ENCODE data around the gene HIGD1C.
A peak's percentile ranks its signal among the peaks of the same experiment; 100 is the strongest.

Gene HIGD1C

DNA sequence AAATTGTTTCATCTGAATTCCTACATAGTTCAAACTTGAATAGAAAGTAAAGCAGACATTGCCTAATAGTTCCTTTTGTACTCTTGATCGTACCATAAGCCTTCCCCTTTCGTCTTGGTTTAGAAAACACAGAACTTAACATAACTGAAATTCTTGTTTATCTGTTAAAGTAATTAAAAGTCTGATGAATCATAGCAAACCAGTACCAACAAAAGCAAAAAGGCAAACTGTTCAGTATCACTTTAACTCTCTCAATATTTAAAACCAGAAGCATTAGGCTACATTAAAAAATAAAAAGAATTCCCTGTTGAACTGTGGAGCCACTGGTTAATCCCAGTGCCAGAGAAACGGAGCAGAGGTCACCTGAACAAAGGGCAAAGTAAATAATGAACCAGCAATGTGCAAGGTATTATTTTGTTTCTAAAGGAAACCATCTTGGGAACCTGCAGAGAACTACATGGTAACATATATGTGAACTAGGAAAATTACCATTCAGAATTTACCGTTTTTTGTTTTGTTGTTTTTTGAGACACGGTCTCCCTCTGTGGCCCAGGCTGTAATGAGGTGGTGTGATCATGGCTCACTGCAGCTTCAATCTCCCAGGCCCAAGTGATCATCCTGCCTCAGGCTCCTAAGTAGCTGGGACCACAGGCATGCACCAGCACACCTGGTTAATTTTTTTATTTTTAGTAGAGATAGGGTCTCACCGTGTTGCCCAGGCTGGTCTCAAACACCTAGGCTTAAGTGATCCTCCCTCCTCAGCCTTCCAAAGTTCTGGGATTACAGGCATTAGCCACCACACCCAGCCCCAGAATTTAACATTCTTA, 17.1 kb upstream of the HIGD1C start:
- peak; percentile 18 for DNase-seq (ENCODE audit: extremely low read depth, low read depth)
- TF ChIP-seq, protein P1, sequence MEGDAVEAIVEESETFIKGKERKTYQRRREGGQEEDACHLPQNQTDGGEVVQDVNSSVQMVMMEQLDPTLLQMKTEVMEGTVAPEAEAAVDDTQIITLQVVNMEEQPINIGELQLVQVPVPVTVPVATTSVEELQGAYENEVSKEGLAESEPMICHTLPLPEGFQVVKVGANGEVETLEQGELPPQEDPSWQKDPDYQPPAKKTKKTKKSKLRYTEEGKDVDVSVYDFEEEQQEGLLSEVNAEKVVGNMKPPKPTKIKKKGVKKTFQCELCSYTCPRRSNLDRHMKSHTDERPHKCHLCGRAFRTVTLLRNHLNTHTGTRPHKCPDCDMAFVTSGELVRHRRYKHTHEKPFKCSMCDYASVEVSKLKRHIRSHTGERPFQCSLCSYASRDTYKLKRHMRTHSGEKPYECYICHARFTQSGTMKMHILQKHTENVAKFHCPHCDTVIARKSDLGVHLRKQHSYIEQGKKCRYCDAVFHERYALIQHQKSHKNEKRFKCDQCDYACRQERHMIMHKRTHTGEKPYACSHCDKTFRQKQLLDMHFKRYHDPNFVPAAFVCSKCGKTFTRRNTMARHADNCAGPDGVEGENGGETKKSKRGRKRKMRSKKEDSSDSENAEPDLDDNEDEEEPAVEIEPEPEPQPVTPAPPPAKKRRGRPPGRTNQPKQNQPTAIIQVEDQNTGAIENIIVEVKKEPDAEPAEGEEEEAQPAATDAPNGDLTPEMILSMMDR (IDR thresholded peaks at IDR 0.05; ENCODE audit: low read depth, low read length): no peak

GRCh38 chr12:50936821-50937530, 15.4 kb upstream of the HIGD1C start:
- TF ChIP-seq, protein P1 (IDR thresholded peaks at IDR 0.05; ENCODE audit: low read depth, low read length): no peak
- DNase-seq (ENCODE audit: extremely low read depth, low read depth): no peak

- TF ChIP-seq, protein P1 (IDR thresholded peaks at IDR 0.05; ENCODE audit: low read depth, low read length): no peak
- no peak for DNase-seq (ENCODE audit: extremely low read depth, low read depth)
These were observed 14.7 kb upstream of the HIGD1C start for GRCh38 chr12:50937653-50938052.

DNA sequence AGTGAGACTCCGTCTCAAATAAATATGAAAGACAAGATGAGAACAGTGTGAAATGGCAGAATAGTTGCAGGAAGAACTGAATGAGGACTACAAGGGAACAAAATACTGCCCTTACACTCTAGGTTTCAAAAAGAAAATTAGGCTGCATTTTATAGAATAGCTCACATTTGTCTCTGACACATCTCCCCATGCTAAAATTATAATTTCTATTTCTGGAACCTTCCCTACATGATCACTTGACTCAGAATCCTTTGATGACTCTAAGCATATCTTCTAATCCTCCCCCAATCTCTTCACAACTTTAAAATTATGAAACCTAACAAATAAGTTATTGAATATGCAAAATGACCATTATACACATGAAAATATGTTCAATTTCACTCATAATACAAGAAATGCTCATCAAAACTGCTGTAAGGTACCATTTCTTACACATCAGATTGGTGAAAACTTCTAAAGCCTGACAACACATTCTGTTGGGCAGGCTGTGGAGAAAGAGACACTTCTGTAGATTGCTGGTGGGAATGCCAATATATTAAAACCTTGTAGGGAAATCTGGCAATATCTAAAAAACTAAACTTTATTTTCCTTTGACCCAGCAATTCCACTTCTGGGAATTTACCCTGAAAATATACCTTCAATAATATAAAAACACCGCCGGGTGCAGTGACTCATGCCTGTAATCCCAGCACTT, 4.3 kb upstream of the HIGD1C start:
- TF ChIP-seq, protein P1 (IDR thresholded peaks at IDR 0.05; ENCODE audit: low read depth, low read length): no peak
- no peak for DNase-seq (ENCODE audit: extremely low read depth, low read depth)

- DNase-seq (ENCODE audit: extremely low read depth, low read depth): no peak
These were observed 3.5 kb upstream of the HIGD1C start for GRCh38 chr12:50948798-50949197.

DNA sequence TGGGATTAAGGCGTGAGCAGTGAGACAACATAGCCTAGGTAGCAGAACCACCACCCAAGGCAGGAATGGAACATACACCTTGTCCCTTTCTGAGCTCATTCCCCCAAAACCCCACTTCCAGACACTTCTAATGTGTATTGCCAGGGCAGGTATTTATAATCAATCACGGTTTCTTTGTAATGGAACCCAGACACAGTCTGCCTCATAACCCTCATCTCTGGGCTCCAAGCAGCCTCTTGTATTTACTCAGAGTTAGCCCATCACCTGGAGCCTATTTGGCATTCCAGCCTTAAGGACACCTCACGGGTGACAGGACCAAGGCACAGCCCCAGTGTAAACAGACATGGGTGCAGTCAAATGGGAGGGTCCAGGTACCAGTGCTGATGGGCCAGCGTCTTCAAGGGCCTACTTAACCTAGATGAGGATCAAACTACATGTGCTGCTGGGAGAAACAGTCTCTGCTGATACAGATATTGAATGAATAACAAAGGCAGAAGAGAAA, 2.5 kb upstream of the HIGD1C start:
- TF ChIP-seq, protein P1 (IDR thresholded peaks at IDR 0.05; ENCODE audit: low read depth, low read length): no peak
- DNase-seq (ENCODE audit: extremely low read depth, low read depth): no peak

More at GRCh38 chr12:50948798-50949197, 3.5 kb upstream of the HIGD1C start:
- TF ChIP-seq, protein P1 (IDR thresholded peaks at IDR 0.05; ENCODE audit: low read depth, low read length): no peak

Data from AG09319 (cell line).